ENCODE results near the gene SMS.
"Not testable (repeated sequence)": the region's sequence is repeated elsewhere in the genome, so short reads cannot be mapped to it uniquely, and the experiment has no call there.

GRCh38 chrX:21950557-21950956 is 10.0 kb downstream of the SMS start:
- TF ChIP-seq CTCF, POLR2A (IDR thresholded peaks at IDR 0.05): not testable (repeated sequence)

All from heart left ventricle (tissue), 13 donors.